GM12878 (cell line): ENCODE data around the gene NT5C. TPM values are rescaled to one million over a fixed set of nuclear protein-coding genes. Genes with fewer than 3 reads are reported as not detected.

ENCODE experiments used
- ATF3 ChIP-seq: IDR thresholded peaks from 2 replicates; pipeline ENCODE4 v1.6.1; 2011; ENCODE audit warnings: low read depth, mild to moderate bottlenecking, low read length, moderate library complexity, borderline replicate concordance; ENCODE audit errors: extremely low read depth
- CHD4 ChIP-seq: fragments of 200-600 bp; sonication (generic); IDR thresholded peaks from 2 replicates; pipeline ENCODE4 v1.6.1; 2016; ENCODE audit warnings: mild to moderate bottlenecking
- CREB1 ChIP-seq: IDR thresholded peaks from 2 replicates; pipeline ENCODE4 v1.6.1; 2012; ENCODE audit warnings: low read depth, mild to moderate bottlenecking, inconsistent platforms
- CREM ChIP-seq: IDR thresholded peaks from 2 replicates; pipeline ENCODE4 v1.6.1; 2014; ENCODE audit warnings: antibody characterized with exemption, low read depth
- E2F8 ChIP-seq: fragments of 450-650 bp; IDR thresholded peaks from 2 replicates; pipeline ENCODE4 v1.6.1; 2018; ENCODE audit warnings: mild to moderate bottlenecking, low read depth, moderate library complexity; ENCODE audit not compliant: partially characterized antibody
- GABPA ChIP-seq: IDR thresholded peaks from 2 replicates; pipeline ENCODE4 v1.6.1; 2014; ENCODE audit warnings: antibody characterized with exemption, low read depth, mild to moderate bottlenecking, inconsistent platforms
- IKZF1 ChIP-seq: fragments of 450-650 bp; conservative IDR thresholded peaks from 2 replicates; pipeline ENCODE4 v1.6.1; 2017; ENCODE audit warnings: antibody characterized with exemption, mild to moderate bottlenecking
- IRF3 ChIP-seq: fragments of 450-650 bp; IDR thresholded peaks from 2 replicates; pipeline ENCODE4 v1.6.1; 2014; ENCODE audit warnings: mild to moderate bottlenecking
- MEF2B ChIP-seq: fragments of 450-650 bp; IDR thresholded peaks from 2 replicates; pipeline ENCODE4 v1.6.1; 2018; ENCODE audit warnings: mild to moderate bottlenecking, moderate library complexity; ENCODE audit not compliant: partially characterized antibody, poor library complexity, severe bottlenecking
- MXI1 ChIP-seq: fragments of 150-350 bp; IDR thresholded peaks from 2 replicates; pipeline ENCODE4 v1.6.1; 2011; ENCODE audit warnings: low read depth, mild to moderate bottlenecking, inconsistent platforms, low read length, improper control_type of control experiment
- NBN ChIP-seq: fragments of 450-650 bp; IDR thresholded peaks from 2 replicates; pipeline ENCODE4 v1.6.1; 2016
- NR2C1 ChIP-seq: fragments of 450-650 bp; IDR thresholded peaks from 2 replicates; pipeline ENCODE4 v1.6.1; 2017; ENCODE audit warnings: antibody characterized with exemption, mild to moderate bottlenecking, moderate library complexity
- NR2F1 ChIP-seq: fragments of 450-650 bp; conservative IDR thresholded peaks from 2 replicates; pipeline ENCODE4 v1.6.1; 2017; ENCODE audit warnings: mild to moderate bottlenecking
- POLR2A ChIP-seq: IDR thresholded peaks from 2 replicates; pipeline ENCODE4 v1.6.1; 2011; ENCODE audit warnings: low read depth, mild to moderate bottlenecking, low read length
- POU2F2 ChIP-seq: IDR thresholded peaks from 3 replicates; pipeline ENCODE4 v1.6.1; 2011; ENCODE audit warnings: low read depth, mild to moderate bottlenecking, low read length, borderline replicate concordance
- RAD51 ChIP-seq: fragments of 450-650 bp; IDR thresholded peaks from 2 replicates; pipeline ENCODE4 v1.6.1; 2016; ENCODE audit warnings: moderate library complexity, mild to moderate bottlenecking, inconsistent platforms
- RB1 ChIP-seq: fragments of 450-650 bp; formaldehyde crosslinking; IDR thresholded peaks from 2 replicates; pipeline ENCODE4 v1.6.1; 2017; ENCODE audit warnings: mild to moderate bottlenecking, borderline replicate concordance
- RUNX3 ChIP-seq: IDR thresholded peaks from 2 replicates; pipeline ENCODE4 v1.6.1; 2012; ENCODE audit warnings: low read length, inconsistent platforms
- SIN3A ChIP-seq: IDR thresholded peaks from 2 replicates; pipeline ENCODE4 v1.6.1; 2012; ENCODE audit warnings: low read depth, low read length, improper control_type of control experiment
- SMAD1 ChIP-seq: fragments of 450-650 bp; IDR thresholded peaks from 2 replicates; pipeline ENCODE4 v1.6.1; 2018; ENCODE audit warnings: mild to moderate bottlenecking, low read depth; ENCODE audit not compliant: partially characterized antibody
- SMAD5 ChIP-seq: IDR thresholded peaks from 2 replicates; pipeline ENCODE4 v1.6.1; 2016; ENCODE audit warnings: antibody characterized with exemption, low read depth
- STAT1 ChIP-seq: fragments of 450-650 bp; conservative IDR thresholded peaks from 2 replicates; pipeline ENCODE4 v1.6.1; 2014; ENCODE audit warnings: antibody characterized with exemption, mild to moderate bottlenecking
- SUPT20H ChIP-seq: IDR thresholded peaks from 2 replicates; pipeline ENCODE4 v1.6.1; 2011; ENCODE audit warnings: low read depth, mild to moderate bottlenecking, low read length, moderate library complexity, borderline replicate concordance; ENCODE audit not compliant: control insufficient read depth
- USF1 ChIP-seq: IDR thresholded peaks from 2 replicates; pipeline ENCODE4 v1.6.1; 2011; ENCODE audit warnings: borderline replicate concordance, low read depth, mild to moderate bottlenecking, moderate library complexity, mixed read lengths, low read length; ENCODE audit not compliant: insufficient read depth; ENCODE audit errors: extremely low read length
- YBX1 ChIP-seq: fragments of 450-650 bp; IDR thresholded peaks from 2 replicates; pipeline ENCODE4 v1.6.1; 2016; ENCODE audit warnings: antibody characterized with exemption
- ZNF207 ChIP-seq: fragments of 450-650 bp; IDR thresholded peaks from 2 replicates; pipeline ENCODE4 v1.6.1; 2014; ENCODE audit warnings: antibody characterized with exemption, mild to moderate bottlenecking, borderline replicate concordance
- polyA plus RNA-seq, 11 experiments: library from polyadenylated mRNA; depleted of rRNA in 4 of 11; unstranded in 6 of 11; stranded (reverse) in 5 of 11; fragments of >200 nt; fragmentation: Nextera tagmentation in 4 of 11; fragmentation: Illumina TruSeq in 1 of 11; extraction: Ambion mirVana in 4 of 11; extraction: Trizol in 1 of 11; gene quantifications; 1 replicate in 1 of 11; 2 replicates in 10 of 11; pipeline versions ENCODE4 v1.2.1 to v1.2.3, GENCODE V29; 2011 to 2016; ENCODE audit warnings: inconsistent platforms in 2 of 11, missing spikeins in 2 of 11, low read depth in 1 of 11
- total RNA-seq, 4 experiments: library from RNA; depleted of rRNA in 3 of 4; stranded (reverse); fragments of >200 nt in 3 of 4; fragmentation: Illumina TruSeq in 1 of 4; extraction: Trizol in 1 of 4; gene quantifications; 2 replicates each; pipeline versions ENCODE4 v1.2.1 to v1.2.3, GENCODE V29; 2013 to 2021

The NT5C gene
- total and polyA plus RNA-seq, 10 of the 15 experiments (the other 5 are each of a cell fraction or from before 2014, with no cell fraction given), result 3.7 to 158 (median 63.9) TPM

GRCh38 chr17:75131278-75132017 lies at the start of gene NT5C (continued):
- TF ChIP-seq POU2F2, result peak; percentile 99
- TF ChIP-seq E2F8, result no peak
- no peak for TF ChIP-seq ATF3
- peak; percentile 81 for TF ChIP-seq ZNF207
- TF ChIP-seq IKZF1, result peak; percentile 99
- peak; percentile 32 for TF ChIP-seq MEF2B
- no peak for TF ChIP-seq NBN
- peak; percentile 95 for TF ChIP-seq RB1
- TF ChIP-seq NR2C1, result no peak
- no peak for TF ChIP-seq CREM
- TF ChIP-seq SUPT20H, result no peak
- peak; percentile 82 for TF ChIP-seq RUNX3
- TF ChIP-seq SMAD1, result no peak
- TF ChIP-seq CHD4, result no peak
- peak; percentile 76 for TF ChIP-seq MXI1
- peak; percentile 76; the same call in 1 of the 2 replicates for TF ChIP-seq GABPA
- peak; percentile 47; the same call in 1 of the 2 replicates for TF ChIP-seq SMAD5
- TF ChIP-seq USF1, result no peak
- TF ChIP-seq NR2F1, result peak; percentile 86
- TF ChIP-seq RAD51, result no peak
- peak; percentile 96 for TF ChIP-seq POLR2A
- TF ChIP-seq STAT1, result no peak; the same call in 1 of the 2 replicates
- TF ChIP-seq SIN3A, result 0 out of 2 replicates have a peak, but pooled peaks have one; percentile 25
- no peak for TF ChIP-seq IRF3
- no peak for TF ChIP-seq YBX1
- TF ChIP-seq CREB1, result no peak; the same call in 1 of the 2 replicates
